HEK293 (cell line): Measurements from ENCODE around the gene NR3C1.

Experiments used
- CTCF ChIA-PET: fragments of 350-600 bp; formaldehyde crosslinking; extraction: SDS; loops from one replicate; lab custom pipeline; 2021; ENCODE audit warnings: antibody characterized with exemption; lab: Yijun Ruan, JAX
- POLR2A ChIA-PET: fragments of 300-600 bp; formaldehyde crosslinking; extraction: SDS; loops from one replicate; lab custom pipeline; 2020; ENCODE audit warnings: antibody characterized with exemption, inconsistent platforms; lab: Yijun Ruan, JAX
- H3K27ac ChIP-seq: fragments of 200-500 bp; sonication (Bioruptor generic); 2 replicates; pipeline ENCODE4 v1.5.1; 2014; ENCODE audit warnings: low read depth, low read length, control low read depth, inconsistent platforms; ENCODE audit errors: extremely low read depth
- H3K36me3 ChIP-seq, 2 experiments: fragments of 200-500 bp in 1 of 2; sonication (Bioruptor generic) in 1 of 2; 1 replicate in 1 of 2; 2 replicates in 1 of 2; pipeline ENCODE4 v1.5.1; 2014 to 2017; ENCODE audit warnings: inconsistent platforms in 2 of 2, low read length in 2 of 2; ENCODE audit not compliant: control insufficient read depth in 2 of 2, insufficient read depth in 1 of 2
- H3K4me1 ChIP-seq: fragments of 200-500 bp; sonication (Bioruptor generic); 2 replicates; pipeline ENCODE4 v1.5.1; 2014; ENCODE audit warnings: mild to moderate bottlenecking, low read length, inconsistent platforms; ENCODE audit not compliant: control insufficient read depth, insufficient read depth
- H3K4me3 ChIP-seq: 2 replicates; pipeline ENCODE4 v1.5.1; 2011; ENCODE audit warnings: low read depth, mild to moderate bottlenecking, control low read depth, low read length, moderate library complexity
- H3K9me3 ChIP-seq: fragments of 200-500 bp; sonication (Bioruptor generic); 2 replicates; pipeline ENCODE4 v1.5.1; 2014; ENCODE audit warnings: low read depth, low read length, inconsistent platforms; ENCODE audit not compliant: control insufficient read depth, insufficient read depth
- ATF2 ChIP-seq: fragments of 450-650 bp; formaldehyde crosslinking; IDR thresholded peaks from 2 replicates; pipeline ENCODE4 v1.5.1; 2016; ENCODE audit warnings: missing biosample characterization, missing genetic modification characterization, low read depth
- KLF9 ChIP-seq: fragments of 450-650 bp; formaldehyde crosslinking; IDR thresholded peaks from 2 replicates; pipeline ENCODE4 v1.5.1; 2016; ENCODE audit warnings: missing biosample characterization, missing genetic modification characterization, low read depth
- PRDM10 ChIP-seq: fragments of 450-650 bp; formaldehyde crosslinking; IDR thresholded peaks from 2 replicates; pipeline ENCODE4 v1.5.1; 2016; ENCODE audit warnings: missing biosample characterization, missing genetic modification characterization
- SCRT1 ChIP-seq: fragments of 450-650 bp; formaldehyde crosslinking; IDR thresholded peaks from 2 replicates; pipeline ENCODE4 v1.5.1; 2016; ENCODE audit warnings: missing biosample characterization, missing genetic modification characterization, borderline replicate concordance
- SCRT2 ChIP-seq: fragments of 450-650 bp; formaldehyde crosslinking; IDR thresholded peaks from 2 replicates; pipeline ENCODE4 v1.5.1; 2016; ENCODE audit warnings: missing biosample characterization, missing genetic modification characterization
- SP3 ChIP-seq: fragments of 450-650 bp; formaldehyde crosslinking; IDR thresholded peaks from 2 replicates; pipeline ENCODE4 v1.5.1; 2016; ENCODE audit warnings: missing biosample characterization, missing genetic modification characterization
- YY2 ChIP-seq: fragments of 450-650 bp; formaldehyde crosslinking; IDR thresholded peaks from 2 replicates; pipeline ENCODE4 v1.5.1; 2016; ENCODE audit warnings: missing biosample characterization, missing genetic modification characterization
- ZBTB1 ChIP-seq: fragments of 450-650 bp; formaldehyde crosslinking; IDR thresholded peaks from 2 replicates; pipeline ENCODE4 v1.5.1; 2016; ENCODE audit warnings: missing biosample characterization, missing genetic modification characterization
- ZBTB17 ChIP-seq: fragments of 450-650 bp; formaldehyde crosslinking; IDR thresholded peaks from 2 replicates; pipeline ENCODE4 v1.5.1; 2016; ENCODE audit warnings: missing biosample characterization, missing genetic modification characterization
- ZNF133 ChIP-seq: fragments of 450-650 bp; formaldehyde crosslinking; IDR thresholded peaks from 2 replicates; pipeline ENCODE4 v1.5.1; 2016; ENCODE audit warnings: missing biosample characterization, missing genetic modification characterization
- ZNF266 ChIP-seq: fragments of 450-650 bp; formaldehyde crosslinking; IDR thresholded peaks from 2 replicates; pipeline ENCODE4 v1.5.1; 2016; ENCODE audit warnings: missing biosample characterization, missing genetic modification characterization, low read depth
- ZNF335 ChIP-seq: fragments of 450-650 bp; formaldehyde crosslinking; conservative IDR thresholded peaks from 2 replicates; pipeline ENCODE4 v1.5.1; 2016; ENCODE audit warnings: missing biosample characterization, missing genetic modification characterization
- ZNF48 ChIP-seq: fragments of 450-650 bp; formaldehyde crosslinking; IDR thresholded peaks from 2 replicates; pipeline ENCODE4 v1.5.1; 2016; ENCODE audit warnings: missing biosample characterization, missing genetic modification characterization
- ZNF521 ChIP-seq: fragments of 450-650 bp; formaldehyde crosslinking; IDR thresholded peaks from 2 replicates; pipeline ENCODE4 v1.5.1; 2017; ENCODE audit warnings: missing biosample characterization, mild to moderate bottlenecking, missing genetic modification characterization
- ZNF544 ChIP-seq: fragments of 450-650 bp; formaldehyde crosslinking; IDR thresholded peaks from 2 replicates; pipeline ENCODE4 v1.5.0; 2017; ENCODE audit warnings: missing biosample characterization, missing genetic modification characterization
- ZNF623 ChIP-seq: fragments of 450-650 bp; formaldehyde crosslinking; IDR thresholded peaks from 2 replicates; pipeline ENCODE4 v1.5.1; 2016; ENCODE audit warnings: missing biosample characterization, missing genetic modification characterization
- ZNF626 ChIP-seq: fragments of 450-650 bp; sonication (Bioruptor Pico); formaldehyde crosslinking; IDR thresholded peaks from 2 replicates; pipeline ENCODE4 v1.5.1; 2018; ENCODE audit warnings: missing biosample characterization, missing genetic modification characterization, inconsistent platforms
- ZNF692 ChIP-seq: fragments of 450-650 bp; formaldehyde crosslinking; IDR thresholded peaks from 2 replicates; pipeline ENCODE4 v1.5.1; 2016; ENCODE audit warnings: missing biosample characterization, missing genetic modification characterization
- ZNF747 ChIP-seq: fragments of 450-650 bp; formaldehyde crosslinking; IDR thresholded peaks from 2 replicates; pipeline ENCODE4 v1.5.1; 2016; ENCODE audit warnings: missing biosample characterization, missing genetic modification characterization
- ZXDB ChIP-seq: fragments of 450-650 bp; formaldehyde crosslinking; IDR thresholded peaks from 2 replicates; pipeline ENCODE4 v1.5.1; 2016; ENCODE audit warnings: missing biosample characterization, missing genetic modification characterization
- TF ChIP-seq, protein P1 (sequence below): fragments of 450-650 bp; formaldehyde crosslinking; IDR thresholded peaks from 2 replicates; pipeline ENCODE4 v1.5.1; 2016; ENCODE audit warnings: missing biosample characterization, missing genetic modification characterization
- TF ChIP-seq, protein P2 (sequence below): fragments of 450-650 bp; formaldehyde crosslinking; IDR thresholded peaks from 2 replicates; pipeline ENCODE4 v1.5.1; 2016; ENCODE audit warnings: missing biosample characterization, missing genetic modification characterization
- TF ChIP-seq, protein P3 (sequence below): fragments of 450-650 bp; formaldehyde crosslinking; IDR thresholded peaks from 2 replicates; pipeline ENCODE4 v1.5.1; 2016; ENCODE audit warnings: missing biosample characterization, missing genetic modification characterization

Gene NR3C1

DNA sequence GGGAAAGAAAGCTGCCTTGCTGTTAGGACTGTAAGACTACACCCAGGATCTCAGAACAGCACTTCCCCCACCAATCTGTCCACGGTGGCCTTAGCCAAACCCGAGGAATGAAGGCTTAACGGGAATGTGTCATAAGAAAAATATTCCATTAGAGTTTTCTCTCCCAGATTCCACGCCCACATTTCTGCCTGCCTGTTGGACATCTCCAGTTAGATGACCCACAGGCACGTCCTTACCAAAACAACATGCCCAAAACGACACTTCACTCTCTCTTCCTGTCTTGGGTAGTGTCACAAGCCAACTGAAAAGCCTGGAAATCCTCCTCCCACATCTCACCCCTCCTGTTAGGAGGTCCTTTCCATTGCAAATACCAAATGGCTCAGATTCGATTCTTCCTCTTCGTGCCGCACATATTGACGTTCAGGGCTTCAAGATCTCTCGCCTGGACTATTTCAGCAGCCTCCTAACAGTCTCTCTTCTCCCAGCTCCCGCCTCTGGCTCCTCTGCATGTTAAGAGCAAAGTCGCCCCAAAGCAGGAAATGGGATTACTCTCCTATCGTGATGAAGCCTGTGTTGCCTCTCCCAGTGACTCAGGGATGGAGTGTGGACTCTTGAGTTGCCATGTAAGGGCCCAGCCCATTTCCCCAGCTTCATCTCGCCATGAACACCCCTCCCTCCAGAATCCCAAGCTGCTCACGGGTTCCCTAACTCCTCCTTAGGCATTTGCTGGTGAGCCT lies 159.3 kb downstream of the NR3C1 start (continued):
- TF ChIP-seq PRDM10 (tag by site-specific recombination) (peak; percentile 66), KLF9 (tag by site-specific recombination) (peak; percentile 33; the same call in 1 of the 2 replicates), ZBTB1 (tag by site-specific recombination) (no peak), ZNF48 (tag by site-specific recombination) (no peak), ZNF335 (tag by site-specific recombination) (peak; percentile 47; the same call in 1 of the 2 replicates)

- TF ChIP-seq SCRT2 (tag by site-specific recombination) (no peak), ATF2 (tag by site-specific recombination) (no peak), ZNF747 (tag by site-specific recombination) (no peak), ZNF692 (tag by site-specific recombination) (no peak), ZNF626 (tag by site-specific recombination) (no peak), ZNF521 (tag by site-specific recombination) (no peak), ZBTB17 (tag by site-specific recombination) (no peak), ZNF623 (tag by site-specific recombination) (no peak), ZNF544 (no peak), ZNF133 (tag by site-specific recombination) (no peak), YY2 (tag by site-specific recombination) (no peak), SP3 (no peak), ZNF266 (tag by site-specific recombination) (no peak), ZXDB (tag by site-specific recombination) (no peak), SCRT1 (tag by site-specific recombination) (no peak)
- TF ChIP-seq, protein P1, sequence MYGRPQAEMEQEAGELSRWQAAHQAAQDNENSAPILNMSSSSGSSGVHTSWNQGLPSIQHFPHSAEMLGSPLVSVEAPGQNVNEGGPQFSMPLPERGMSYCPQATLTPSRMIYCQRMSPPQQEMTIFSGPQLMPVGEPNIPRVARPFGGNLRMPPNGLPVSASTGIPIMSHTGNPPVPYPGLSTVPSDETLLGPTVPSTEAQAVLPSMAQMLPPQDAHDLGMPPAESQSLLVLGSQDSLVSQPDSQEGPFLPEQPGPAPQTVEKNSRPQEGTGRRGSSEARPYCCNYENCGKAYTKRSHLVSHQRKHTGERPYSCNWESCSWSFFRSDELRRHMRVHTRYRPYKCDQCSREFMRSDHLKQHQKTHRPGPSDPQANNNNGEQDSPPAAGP (tag by site-specific recombination), result no peak
- TF ChIP-seq, protein P2, sequence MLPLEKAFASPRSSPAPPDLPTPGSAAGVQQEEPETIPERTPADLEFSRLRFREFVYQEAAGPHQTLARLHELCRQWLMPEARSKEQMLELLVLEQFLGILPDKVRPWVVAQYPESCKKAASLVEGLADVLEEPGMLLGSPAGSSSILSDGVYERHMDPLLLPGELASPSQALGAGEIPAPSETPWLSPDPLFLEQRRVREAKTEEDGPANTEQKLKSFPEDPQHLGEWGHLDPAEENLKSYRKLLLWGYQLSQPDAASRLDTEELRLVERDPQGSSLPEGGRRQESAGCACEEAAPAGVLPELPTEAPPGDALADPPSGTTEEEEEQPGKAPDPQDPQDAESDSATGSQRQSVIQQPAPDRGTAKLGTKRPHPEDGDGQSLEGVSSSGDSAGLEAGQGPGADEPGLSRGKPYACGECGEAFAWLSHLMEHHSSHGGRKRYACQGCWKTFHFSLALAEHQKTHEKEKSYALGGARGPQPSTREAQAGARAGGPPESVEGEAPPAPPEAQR (tag by site-specific recombination), result no peak
- TF ChIP-seq, protein P3, sequence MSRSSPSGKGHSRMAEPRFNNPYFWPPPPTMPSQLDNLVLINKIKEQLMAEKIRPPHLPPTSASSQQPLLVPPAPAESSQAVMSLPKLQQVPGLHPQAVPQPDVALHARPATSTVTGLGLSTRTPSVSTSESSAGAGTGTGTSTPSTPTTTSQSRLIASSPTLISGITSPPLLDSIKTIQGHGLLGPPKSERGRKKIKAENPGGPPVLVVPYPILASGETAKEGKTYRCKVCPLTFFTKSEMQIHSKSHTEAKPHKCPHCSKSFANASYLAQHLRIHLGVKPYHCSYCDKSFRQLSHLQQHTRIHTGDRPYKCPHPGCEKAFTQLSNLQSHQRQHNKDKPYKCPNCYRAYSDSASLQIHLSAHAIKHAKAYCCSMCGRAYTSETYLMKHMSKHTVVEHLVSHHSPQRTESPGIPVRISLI (tag by site-specific recombination), result no peak
- H3K4me1 ChIP-seq, result peaks cover 4% of the 10 kb centered on the region; the same call in 1 of the 2 replicates
- no peak overlapping the region for H3K27ac ChIP-seq
- no peaks in the 10 kb centered on the region for H3K9me3 ChIP-seq
- POLR2A ChIA-PET, result no interaction called here
- H3K36me3 ChIP-seq, result no peaks in the 10 kb centered on the region
- CTCF ChIA-PET, result no interaction called here
- no peak overlapping the region for H3K4me3 ChIP-seq
These were observed 160.4 kb downstream of the NR3C1 start for GRCh38 chr5:143243103-143243502.
